ENCODE results near the gene LY6G5C.

The LY6G5C gene

DNA sequence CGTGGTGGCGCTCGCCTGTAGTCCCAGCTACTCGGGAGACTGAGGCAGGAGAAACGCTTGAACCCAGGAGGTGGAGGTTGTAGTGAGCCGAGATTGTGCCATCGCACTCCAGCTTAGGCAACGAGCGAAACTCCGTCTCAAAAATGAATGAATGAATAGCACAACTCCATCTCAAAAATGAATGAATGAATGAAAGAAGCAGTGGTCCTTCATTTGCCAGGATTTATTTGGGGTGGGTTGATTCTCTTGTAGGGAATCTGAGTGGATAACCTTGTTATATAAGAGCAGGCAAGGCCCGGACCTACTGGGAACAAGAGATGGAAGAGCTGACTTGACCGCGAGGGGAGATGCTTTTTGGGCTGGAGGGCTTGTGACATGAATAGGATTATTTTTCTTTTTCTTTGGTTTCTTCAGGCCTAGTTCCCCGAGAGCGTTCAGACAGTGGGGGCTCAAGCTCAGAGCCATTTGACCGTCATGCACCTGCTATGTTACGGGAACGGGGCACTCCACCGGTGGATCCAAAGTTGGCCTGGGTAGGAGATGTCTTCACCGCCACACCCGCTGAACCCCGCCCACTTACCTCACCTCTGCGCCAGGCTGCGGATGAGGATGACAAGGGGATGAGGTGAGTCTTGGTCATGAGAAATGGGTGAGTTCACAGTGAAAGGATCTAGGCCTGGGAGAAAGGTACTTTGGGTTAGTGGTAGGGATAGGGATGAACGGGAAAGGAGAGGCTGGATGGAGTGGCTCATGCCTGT is 50.5 kb downstream of the LY6G5C start:
- H3K36me3 ChIP-seq (ENCODE audit: control insufficient read depth in 1 of 2, insufficient read depth in 2 of 2, low read length in 2 of 2): peaks cover 77 to 97% of the 10 kb centered on the region in 2 donors
- no peaks in the 10 kb centered on the region for H3K9me3 ChIP-seq (ENCODE audit: control insufficient read depth in 1 of 2, low read length in 2 of 2)
- no peaks in the 10 kb centered on the region for H3K27me3 ChIP-seq (ENCODE audit: low read depth, low read length)
- H3K27ac ChIP-seq (ENCODE audit: low read length): no peak overlapping the region
- no peak overlapping the region for H3K4me3 ChIP-seq (ENCODE audit: low read depth in 1 of 2, low read length in 2 of 2)
- peaks cover 0 to 3% of the 10 kb centered on the region in 2 donors for H3K4me1 ChIP-seq (ENCODE audit: control insufficient read depth in 1 of 2, insufficient read depth in 2 of 2, low read length in 2 of 2)

DNA sequence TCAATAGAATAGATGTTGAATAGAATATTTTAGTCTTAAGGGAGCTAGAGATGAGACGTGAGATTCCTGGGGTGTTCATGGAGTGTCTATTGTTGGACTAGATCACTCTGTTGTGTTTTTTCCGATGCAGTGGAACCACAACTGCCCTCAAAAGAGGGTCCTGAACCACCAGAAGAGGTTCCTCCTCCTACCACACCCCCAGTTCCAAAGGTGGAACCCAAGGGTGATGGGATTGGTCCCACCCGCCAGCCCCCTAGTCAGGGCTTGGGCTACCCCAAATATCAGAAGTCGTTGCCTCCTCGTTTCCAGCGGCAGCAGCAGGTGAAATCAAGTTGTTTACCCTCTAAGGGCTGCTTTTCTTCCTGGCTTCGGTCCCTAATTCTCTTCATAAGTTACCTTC is 51.9 kb downstream of the LY6G5C start:
- H3K27ac ChIP-seq (ENCODE audit: low read length): no peak overlapping the region
- no peaks in the 10 kb centered on the region for H3K27me3 ChIP-seq (ENCODE audit: low read depth, low read length)
- H3K4me3 ChIP-seq (ENCODE audit: low read depth in 1 of 2, low read length in 2 of 2): no peak overlapping the region
- H3K36me3 ChIP-seq (ENCODE audit: control insufficient read depth in 1 of 2, insufficient read depth in 2 of 2, low read length in 2 of 2): peaks cover 73 to 97% of the 10 kb centered on the region in 2 donors
- no peaks in the 10 kb centered on the region for H3K9me3 ChIP-seq (ENCODE audit: control insufficient read depth in 1 of 2, low read length in 2 of 2)
- peaks cover 0 to 3% of the 10 kb centered on the region in 2 donors for H3K4me1 ChIP-seq (ENCODE audit: control insufficient read depth in 1 of 2, insufficient read depth in 2 of 2, low read length in 2 of 2)

GRCh38 chr6:31627690-31628287 is 53.1 kb downstream of the LY6G5C start:
- no peaks in the 10 kb centered on the region for H3K9me3 ChIP-seq (ENCODE audit: control insufficient read depth in 1 of 2, low read length in 2 of 2)
- peaks cover 0 to 5% of the 10 kb centered on the region in 2 donors for H3K4me1 ChIP-seq (ENCODE audit: control insufficient read depth in 1 of 2, insufficient read depth in 2 of 2, low read length in 2 of 2)
- H3K4me3 ChIP-seq (ENCODE audit: low read depth in 1 of 2, low read length in 2 of 2): no peak overlapping the region
- no peaks in the 10 kb centered on the region for H3K27me3 ChIP-seq (ENCODE audit: low read depth, low read length)
- H3K36me3 ChIP-seq (ENCODE audit: control insufficient read depth in 1 of 2, insufficient read depth in 2 of 2, low read length in 2 of 2): peaks cover 78 to 96% of the 10 kb centered on the region in 2 donors
- H3K27ac ChIP-seq (ENCODE audit: low read length): no peak overlapping the region

DNA sequence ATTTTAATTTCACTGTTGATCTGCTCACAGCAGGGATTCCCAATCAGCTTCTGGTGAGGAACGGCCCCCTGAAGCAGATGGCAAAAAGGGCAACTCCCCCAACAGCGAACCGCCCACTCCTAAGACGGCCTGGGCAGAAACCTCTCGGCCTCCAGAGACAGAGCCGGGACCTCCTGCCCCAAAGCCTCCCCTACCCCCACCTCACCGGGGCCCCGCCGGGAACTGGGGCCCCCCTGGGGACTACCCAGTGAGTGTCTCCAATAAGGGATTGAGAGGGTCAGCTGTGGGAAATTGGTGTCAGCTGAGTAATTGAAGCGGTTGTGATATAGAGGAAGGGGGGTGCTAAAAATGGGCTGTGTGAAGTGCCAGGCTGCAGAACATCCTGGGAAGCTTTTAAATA is 53.9 kb downstream of the LY6G5C start:
- H3K4me3 ChIP-seq (ENCODE audit: low read depth in 1 of 2, low read length in 2 of 2): no peak overlapping the region
- H3K27me3 ChIP-seq (ENCODE audit: low read depth, low read length): no peaks in the 10 kb centered on the region
- H3K4me1 ChIP-seq (ENCODE audit: control insufficient read depth in 1 of 2, insufficient read depth in 2 of 2, low read length in 2 of 2): peaks cover 0 to 10% of the 10 kb centered on the region in 2 donors
- H3K36me3 ChIP-seq (ENCODE audit: control insufficient read depth in 1 of 2, insufficient read depth in 2 of 2, low read length in 2 of 2): peaks cover 70 to 88% of the 10 kb centered on the region in 2 donors
- H3K9me3 ChIP-seq (ENCODE audit: control insufficient read depth in 1 of 2, low read length in 2 of 2): no peaks in the 10 kb centered on the region
- H3K27ac ChIP-seq (ENCODE audit: low read length): no peak overlapping the region
